Activated T-helper 2 cell treated with anti-CD3 and anti-CD28 coated beads, Interferon-gamma antibody, Interleukin-2, Interleukin-4, amounts not matched to agents 10 μg/mL and 5 μg/mL and 100 μg/mL, durations not matched to agents 14 hours and 24 hours and 36 hours (primary cell): ENCODE results near the gene C4orf46. TPM values are rescaled to one million over a fixed set of nuclear protein-coding genes. Genes with fewer than 3 reads are reported as not detected.

Experiments used
- DNase-seq: peaks from one replicate; pipeline ENCODE4 v3.0.0; 2021; ENCODE audit warnings: low spot score
- H3K27ac Mint-ChIP-seq: one replicate; pipeline ENCODE4 v1.8.0; 2021; ENCODE audit warnings: mixed read lengths
- H3K27me3 Mint-ChIP-seq: one replicate; pipeline ENCODE4 v1.8.0; 2021; ENCODE audit warnings: low read depth, mixed read lengths
- H3K36me3 Mint-ChIP-seq: one replicate; pipeline ENCODE4 v1.8.0; 2021; ENCODE audit warnings: low read depth, mixed read lengths
- H3K4me1 Mint-ChIP-seq: one replicate; pipeline ENCODE4 v1.8.0; 2021; ENCODE audit warnings: low read depth, mixed read lengths
- H3K4me3 Mint-ChIP-seq: one replicate; pipeline ENCODE4 v1.8.0; 2021; ENCODE audit warnings: low read depth, mild to moderate bottlenecking, moderate library complexity, mixed read lengths
- H3K9me3 Mint-ChIP-seq: one replicate; pipeline ENCODE4 v1.8.0; 2021; ENCODE audit warnings: mixed read lengths
- intact Hi-C: fragments of 100-400 bp; cut with micrococcal nuclease; formaldehyde crosslinking; loops from one replicate; pipeline ENCODE4 v1.15.1; 2023
- total RNA-seq: library from RNA; stranded (reverse); gene quantifications from 2 replicates; pipeline ENCODE4 v1.2.3, GENCODE V29; 2022

The C4orf46 gene
- total RNA-seq, 1 donor from 2014 or later, result 16.0 TPM

DNA sequence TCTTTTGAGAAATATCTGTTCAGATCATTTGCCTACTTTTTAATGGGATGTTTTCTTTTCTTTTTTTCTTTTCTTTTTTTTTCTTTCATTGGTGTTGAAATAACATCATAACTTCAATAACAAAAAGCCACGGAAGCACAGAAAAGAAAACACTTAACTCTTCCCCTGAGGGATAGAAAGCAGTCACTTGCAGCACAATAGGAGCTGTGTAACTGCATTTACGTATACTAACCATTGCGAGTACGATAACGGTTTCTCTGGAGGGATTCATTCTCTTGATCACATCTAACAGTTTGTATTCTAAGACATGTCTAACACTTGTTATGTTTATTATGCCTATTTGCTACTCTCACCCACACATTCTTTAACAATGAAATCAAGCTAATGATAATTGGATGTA lies 27.3 kb downstream of the C4orf46 start:
- intact Hi-C loops, result no loop called here
- no peaks in the 10 kb centered on the region for H3K9me3 Mint-ChIP-seq
- no peak overlapping the region for H3K27ac Mint-ChIP-seq
- no peaks in the 10 kb centered on the region for H3K4me1 Mint-ChIP-seq
- no peaks in the 10 kb centered on the region for H3K36me3 Mint-ChIP-seq
- DNase-seq, result no peak
- peaks cover 17% of the 10 kb centered on the region for H3K27me3 Mint-ChIP-seq
- H3K4me3 Mint-ChIP-seq, result no peak overlapping the region

- no peaks in the 10 kb centered on the region for H3K9me3 Mint-ChIP-seq
- no peak overlapping the region for H3K27ac Mint-ChIP-seq
- intact Hi-C loops, result no loop called here
- no peaks in the 10 kb centered on the region for H3K36me3 Mint-ChIP-seq
- H3K4me3 Mint-ChIP-seq, result no peak overlapping the region
- no peak for DNase-seq
- H3K27me3 Mint-ChIP-seq, result peaks cover 9% of the 10 kb centered on the region
- no peaks in the 10 kb centered on the region for H3K4me1 Mint-ChIP-seq
Observed at GRCh38 chr4:158636619-158637018, 35.1 kb downstream of the C4orf46 start.

DNA sequence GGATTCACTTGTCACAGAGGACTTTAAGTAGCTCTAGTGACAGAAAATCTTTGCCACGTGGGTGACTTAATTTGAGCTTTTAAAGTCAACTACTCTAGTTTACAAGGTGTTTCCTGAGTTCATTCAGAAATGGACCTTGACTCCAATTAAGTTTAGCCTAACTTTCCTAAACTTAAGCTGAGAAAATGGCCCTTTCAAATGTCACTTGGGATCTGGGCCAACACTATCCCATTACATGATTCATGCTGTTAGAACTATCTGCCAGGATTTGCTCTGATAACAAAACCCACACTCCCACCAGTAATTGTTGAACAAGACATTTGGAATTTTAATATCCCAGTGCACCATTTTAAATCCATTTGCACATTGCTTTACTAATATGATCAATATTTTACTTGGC lies 40.8 kb downstream of the C4orf46 start:
- Mint-ChIP-seq H3K27me3 (peaks cover 3% of the 10 kb centered on the region), H3K9me3 (no peaks in the 10 kb centered on the region), H3K4me1 (no peaks in the 10 kb centered on the region)

GRCh38 chr4:158625544-158625943 lies 46.1 kb downstream of the C4orf46 start:
- H3K9me3 Mint-ChIP-seq, result no peaks in the 10 kb centered on the region
- H3K4me1 Mint-ChIP-seq, result no peaks in the 10 kb centered on the region
- DNase-seq, result no peak
- no peaks in the 10 kb centered on the region for H3K36me3 Mint-ChIP-seq
- intact Hi-C loops, result loop anchor here (1.0 to 2.0 kb wide), 2 partner anchors 129 to 365 kb away; no protein-coding TSS in a partner anchor
- H3K27me3 Mint-ChIP-seq, result peaks cover 5% of the 10 kb centered on the region
- no peak overlapping the region for H3K27ac Mint-ChIP-seq
- no peak overlapping the region for H3K4me3 Mint-ChIP-seq

More for the DNA sequence above, 40.8 kb downstream of the C4orf46 start:
- intact Hi-C loops, result no loop called here
- no peak for DNase-seq
- Mint-ChIP-seq H3K4me3 (no peak overlapping the region), H3K36me3 (no peaks in the 10 kb centered on the region), H3K27ac (no peak overlapping the region)

DNA sequence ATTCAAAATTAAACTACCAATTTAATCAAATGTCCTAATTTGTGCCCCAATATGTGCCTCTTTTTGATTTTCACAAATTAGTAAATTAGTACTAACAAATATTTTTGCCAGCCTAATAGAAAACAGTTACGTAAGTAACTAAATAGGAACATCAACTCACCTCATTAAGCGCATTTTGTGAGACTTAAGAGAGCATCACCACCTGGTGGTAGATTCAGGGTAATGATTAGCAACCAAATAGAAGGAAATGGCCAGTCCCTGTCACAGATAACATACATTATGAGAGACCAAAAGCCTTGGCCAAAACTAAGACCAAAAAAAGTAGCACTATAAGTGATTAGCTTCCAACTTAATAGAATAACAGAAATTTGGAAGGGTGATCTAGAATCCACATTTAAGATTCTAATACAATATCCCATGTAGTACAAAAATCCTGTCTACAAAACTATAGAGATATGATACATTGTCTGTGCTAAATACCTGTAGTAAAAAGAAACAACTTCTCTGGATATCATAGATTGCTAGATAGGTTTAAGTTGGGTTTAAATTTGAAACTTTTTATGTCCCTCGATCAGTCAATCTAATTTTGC lies 46.7 kb downstream of the C4orf46 start:
- Mint-ChIP-seq H3K4me1 (no peaks in the 10 kb centered on the region), H3K27ac (no peak overlapping the region), H3K36me3 (no peaks in the 10 kb centered on the region), H3K27me3 (peaks cover 5% of the 10 kb centered on the region), H3K9me3 (no peaks in the 10 kb centered on the region), H3K4me3 (no peak overlapping the region)
- DNase-seq, result no peak
- intact Hi-C loops, result loop anchor here (1.0 to 2.0 kb wide), 2 partner anchors 129 to 364 kb away; no protein-coding TSS in a partner anchor

- Mint-ChIP-seq H3K36me3 (no peaks in the 10 kb centered on the region), H3K9me3 (no peaks in the 10 kb centered on the region), H3K4me3 (no peak overlapping the region), H3K27ac (no peak overlapping the region), H3K4me1 (no peaks in the 10 kb centered on the region), H3K27me3 (peaks cover 7% of the 10 kb centered on the region)
- intact Hi-C loops, result no loop called here
- DNase-seq, result no peak
Observed at GRCh38 chr4:158622251-158622650, 49.4 kb downstream of the C4orf46 start.

DNA sequence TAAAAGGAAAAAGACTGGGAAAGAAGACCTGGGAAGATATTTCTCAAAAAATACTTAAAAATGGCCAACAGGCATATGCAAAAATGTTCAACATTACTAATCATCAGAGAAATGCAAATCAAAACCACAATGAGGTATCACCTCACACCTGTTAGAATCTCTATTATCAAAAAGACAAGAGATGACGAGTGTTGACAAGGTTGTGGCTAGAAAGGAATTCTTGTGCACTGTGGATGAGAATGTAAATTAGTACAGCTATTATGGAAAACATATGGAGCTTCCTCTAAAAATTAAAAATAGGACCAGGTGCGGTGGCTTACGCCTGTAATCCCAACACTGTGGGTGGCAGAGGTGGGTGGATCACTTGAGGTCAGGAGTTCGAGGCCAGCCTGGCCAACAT lies 50.0 kb downstream of the C4orf46 start:
- DNase-seq, result no peak
- Mint-ChIP-seq H3K27ac (no peak overlapping the region), H3K27me3 (peaks cover 9% of the 10 kb centered on the region), H3K4me1 (no peaks in the 10 kb centered on the region), H3K4me3 (no peak overlapping the region), H3K9me3 (no peaks in the 10 kb centered on the region), H3K36me3 (no peaks in the 10 kb centered on the region)
- intact Hi-C loops, result no loop called here

GRCh38 chr4:158617956-158618355 lies 53.7 kb downstream of the C4orf46 start:
- H3K27ac Mint-ChIP-seq, result no peak overlapping the region

More at GRCh38 chr4:158617956-158618355, 53.7 kb downstream of the C4orf46 start:
- H3K9me3 Mint-ChIP-seq, result no peaks in the 10 kb centered on the region
- H3K4me1 Mint-ChIP-seq, result no peaks in the 10 kb centered on the region
- H3K36me3 Mint-ChIP-seq, result no peaks in the 10 kb centered on the region
- peaks cover 5% of the 10 kb centered on the region for H3K27me3 Mint-ChIP-seq
- DNase-seq, result no peak
- no peak overlapping the region for H3K4me3 Mint-ChIP-seq
- intact Hi-C loops, result no loop called here

Other genes starting within 250 kb of the C4orf46 start
- gene RXFP1, start 150.0 kb downstream of the C4orf46 start, total RNA-seq, result not detected in 2 replicates
- 21.6 and 23.8 TPM in 2 replicates for gene ETFDH, start 409 bp upstream of the C4orf46 start, total RNA-seq
- gene PPID, start 51.5 kb upstream of the C4orf46 start, total RNA-seq, result 56.8 and 58.5 TPM in 2 replicates
- 10.5 and 11.9 TPM in 2 replicates for gene FNIP2, start 97.1 kb upstream of the C4orf46 start, total RNA-seq